A549 (cell line): ENCODE results near the gene HSPG2. TPM values are rescaled to one million over a fixed set of nuclear protein-coding genes. Genes with fewer than 3 reads are reported as not detected.

Experiments
- ATAC-seq, 2 experiments: fragments of 200-7000 bp in 1 of 2; fragments of >200 bp in 1 of 2; cut with Nextera tagmentation in 1 of 2; cut with Tn5 transposase in 1 of 2; 3 replicates each; pipeline versions ENCODE4 v1.8.0 to v1.9.1; 2018 to 2020; ENCODE audit warnings: mild to moderate bottlenecking in 1 of 2, moderate library complexity in 1 of 2
- CTCF ChIA-PET: fragments of 300-600 bp; sonication (Branson Sonifier 250); formaldehyde crosslinking; extraction: SDS; loops from one replicate; lab custom pipeline; 2021; ENCODE audit warnings: antibody characterized with exemption, inconsistent platforms; lab: Yijun Ruan, JAX
- POLR2A ChIA-PET: fragments of 350-600 bp; formaldehyde crosslinking; extraction: SDS; loops from one replicate; lab custom pipeline; 2021; ENCODE audit warnings: antibody characterized with exemption, inconsistent platforms; lab: Yijun Ruan, JAX
- DNase-seq, 2 experiments: peaks; one replicate each; pipeline versions ENCODE4 v3.0.0 to v3.0.0-alpha.2; 2011 to 2016; ENCODE audit warnings: low read depth in 1 of 2, low spot score in 1 of 2
- FAIRE-seq: peaks from 2 replicates; lab custom pipeline; 2011; peaks lifted over from hg19 to GRCh38; lab: Jason Lieb, UNC
- H3K27ac ChIP-seq, 2 experiments: fragments of >200 bp; sonication (Bioruptor Twin); formaldehyde crosslinking; 3 replicates each; pipeline ENCODE4 v1.5.1; 2016 to 2017
- H3K4me1 ChIP-seq: fragments of >200 bp; sonication (Bioruptor Twin); formaldehyde crosslinking; 3 replicates; pipeline ENCODE4 v1.6.1; 2016
- H3K4me2 ChIP-seq: fragments of >200 bp; sonication (Bioruptor Twin); formaldehyde crosslinking; 3 replicates; pipeline ENCODE4 v1.6.1; 2016
- H3K4me3 ChIP-seq: fragments of >200 bp; sonication (Bioruptor Twin); formaldehyde crosslinking; 3 replicates; pipeline ENCODE4 v1.5.1; 2016
- H3K9me3 ChIP-seq: fragments of >200 bp; sonication (Bioruptor Twin); formaldehyde crosslinking; 3 replicates; pipeline ENCODE4 v1.6.1; 2016
- FOSB ChIP-seq: fragments of 250-450 bp; sonication (Bioruptor Pico); IDR thresholded peaks from 2 replicates; pipeline ENCODE4 v1.5.0; 2020; ENCODE audit warnings: mild to moderate bottlenecking, moderate library complexity
- FOSL2 ChIP-seq, 2 experiments: fragments of 450-650 bp in 1 of 2; fragments of >200 bp in 1 of 2; sonication (Bioruptor Twin) in 1 of 2; formaldehyde crosslinking; IDR thresholded peaks; 2 replicates each; pipeline versions ENCODE4 v1.5.0 to v1.6.1; 2016 to 2020; ENCODE audit warnings: mild to moderate bottlenecking in 1 of 2, moderate library complexity in 1 of 2
- GATA3 ChIP-seq: IDR thresholded peaks from 2 replicates; pipeline ENCODE4 v1.6.1; 2012; ENCODE audit warnings: borderline replicate concordance
- HMGXB4 ChIP-seq: fragments of 250-450 bp; sonication (Bioruptor Pico); IDR thresholded peaks from 2 replicates; pipeline ENCODE4 v1.5.0; 2021; ENCODE audit warnings: mild to moderate bottlenecking, moderate library complexity, borderline replicate concordance
- KDM1A ChIP-seq: fragments of 200-600 bp; sonication (generic); IDR thresholded peaks from 2 replicates; pipeline ENCODE4 v1.6.1; 2016; ENCODE audit warnings: low read depth, mild to moderate bottlenecking
- PHF8 ChIP-seq: fragments of 200-600 bp; sonication (generic); IDR thresholded peaks from 2 replicates; pipeline ENCODE4 v1.6.1; 2016; ENCODE audit warnings: low read depth, mild to moderate bottlenecking, antibody characterized with exemption, moderate library complexity, borderline replicate concordance
- POLR2AphosphoS2 ChIP-seq: conservative IDR thresholded peaks from 2 replicates; pipeline ENCODE4 v1.6.1; 2012; ENCODE audit warnings: low read length, improper control_type of control experiment, inconsistent platforms
- RAD21 ChIP-seq, 2 experiments: fragments of >200 bp in 1 of 2; sonication (Bioruptor Twin) in 1 of 2; formaldehyde crosslinking in 1 of 2; IDR thresholded peaks in 1 of 2; conservative IDR thresholded peaks in 1 of 2; 2 replicates in 1 of 2; 3 replicates in 1 of 2; pipeline ENCODE4 v1.6.1; 2012 to 2018; ENCODE audit warnings: inconsistent platforms in 1 of 2
- RARB ChIP-seq: fragments of 250-450 bp; sonication (Bioruptor Pico); IDR thresholded peaks from 2 replicates; pipeline ENCODE4 v1.8.0; 2021; ENCODE audit warnings: mild to moderate bottlenecking, moderate library complexity
- RCOR1 ChIP-seq: fragments of 150-350 bp; IDR thresholded peaks from 2 replicates; pipeline ENCODE4 v1.6.1; 2014; ENCODE audit warnings: antibody characterized with exemption, low read length, low read depth
- REST ChIP-seq: fragments of 200-600 bp; sonication (generic); IDR thresholded peaks from 2 replicates; pipeline ENCODE4 v1.6.1; 2016; ENCODE audit warnings: antibody characterized with exemption, mild to moderate bottlenecking, moderate library complexity
- TFCP2L1 ChIP-seq: fragments of 250-450 bp; sonication (Bioruptor Pico); IDR thresholded peaks from 2 replicates; pipeline ENCODE4 v1.5.0; 2021; ENCODE audit warnings: mild to moderate bottlenecking
- ZC3H11A ChIP-seq: fragments of 450-650 bp; IDR thresholded peaks from 2 replicates; pipeline ENCODE4 v1.6.1; 2014; ENCODE audit warnings: antibody characterized with exemption, mild to moderate bottlenecking
- ZSCAN20 ChIP-seq: fragments of 250-450 bp; sonication (Bioruptor Pico); IDR thresholded peaks from 2 replicates; pipeline ENCODE4 v1.8.0; 2022; ENCODE audit warnings: mild to moderate bottlenecking, moderate library complexity
- WGBS: methylation state at CpG from one replicate; pipeline ENCODE4 v1.1.6; 2017; ENCODE audit errors: missing lambda C conversion rate; 5-methylcytosine and 5-hydroxymethylcytosine counted together
- polyA plus RNA-seq, 4 experiments: library from polyadenylated mRNA; depleted of rRNA in 3 of 4; stranded (reverse); fragments of >200 nt; fragmentation: RNase III in 1 of 4; extraction: RNeasy Plus Mini Kit Qiagen cat#74134 plus additional on column Dnase treatment in 1 of 4; gene quantifications; 2 replicates in 3 of 4; 3 replicates in 1 of 4; pipeline ENCODE4 v1.2.3, GENCODE V29; 2011 to 2017
- TF ChIP-seq, protein P1 (sequence below): fragments of >200 bp; sonication (Bioruptor Twin); formaldehyde crosslinking; IDR thresholded peaks from 3 replicates; pipeline ENCODE4 v1.6.1; 2016
- TF ChIP-seq, protein P2 (sequence below): fragments of 450-650 bp; IDR thresholded peaks from 2 replicates; pipeline ENCODE4 v1.6.1; 2014; ENCODE audit warnings: antibody characterized with exemption
- TF ChIP-seq, protein P3 (sequence below): fragments of >200 bp; sonication (Bioruptor Twin); formaldehyde crosslinking; IDR thresholded peaks from 3 replicates; pipeline ENCODE4 v1.5.1; 2016
- TF ChIP-seq, protein P4 (sequence below): fragments of 150-350 bp; IDR thresholded peaks from 2 replicates; pipeline ENCODE4 v1.6.1; 2014; ENCODE audit warnings: low read depth, mild to moderate bottlenecking, low read length

The HSPG2 gene
- polyA plus RNA-seq, 2 of the 4 experiments (the other 2 are of a cell fraction) = 7.0 to 42.7 TPM

GRCh38 chr1:21881250-21881649 lies 55.9 kb downstream of the HSPG2 start:
- POLR2A ChIA-PET = no interaction called here
- ATAC-seq = no peak
- TF ChIP-seq FOSB (CRISPR knock-in tag) = no peak
- WGBS = 94% methylated on average over 12 of the region's 12 CpGs
- H3K4me1 ChIP-seq = no peaks in the 10 kb centered on the region
- H3K4me3 ChIP-seq = no peak overlapping the region
- H3K27ac ChIP-seq = no peak overlapping the region
- no peak overlapping the region for H3K4me2 ChIP-seq
- CTCF ChIA-PET = interaction anchor here (0.6 to 1.1 kb wide), 4 partner anchors 9 to 140 kb away, joined by 3 to 5 read pairs (median 3); no protein-coding TSS in a partner anchor
- no peaks in the 10 kb centered on the region for H3K9me3 ChIP-seq
- DNase-seq = no peak
- no peak for FAIRE-seq

GRCh38 chr1:21880619-21880970 lies 56.5 kb downstream of the HSPG2 start:
- FAIRE-seq = no peak
- H3K9me3 ChIP-seq = no peaks in the 10 kb centered on the region
- ChIA-PET CTCF (interaction anchor here (0.5 kb wide), 1 partner anchor 14 kb away, joined by 3 read pairs; no protein-coding TSS in a partner anchor), POLR2A (no interaction called here)
- no peak for ATAC-seq
- TF ChIP-seq, protein P1, sequence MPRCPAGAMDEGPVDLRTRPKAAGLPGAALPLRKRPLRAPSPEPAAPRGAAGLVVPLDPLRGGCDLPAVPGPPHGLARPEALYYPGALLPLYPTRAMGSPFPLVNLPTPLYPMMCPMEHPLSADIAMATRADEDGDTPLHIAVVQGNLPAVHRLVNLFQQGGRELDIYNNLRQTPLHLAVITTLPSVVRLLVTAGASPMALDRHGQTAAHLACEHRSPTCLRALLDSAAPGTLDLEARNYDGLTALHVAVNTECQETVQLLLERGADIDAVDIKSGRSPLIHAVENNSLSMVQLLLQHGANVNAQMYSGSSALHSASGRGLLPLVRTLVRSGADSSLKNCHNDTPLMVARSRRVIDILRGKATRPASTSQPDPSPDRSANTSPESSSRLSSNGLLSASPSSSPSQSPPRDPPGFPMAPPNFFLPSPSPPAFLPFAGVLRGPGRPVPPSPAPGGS = no peak
- TF ChIP-seq GATA3 (no peak), TFCP2L1 (CRISPR knock-in tag) (no peak), PHF8 (no peak), RARB (CRISPR knock-in tag) (no peak), HMGXB4 (CRISPR knock-in tag) (no peak), ZSCAN20 (CRISPR knock-in tag) (no peak), RAD21 (conservative IDR thresholded peaks at IDR 0.05 in 1 of 2, IDR thresholded peaks at IDR 0.05 in 1 of 2) (no peak), RCOR1 (no peak), POLR2AphosphoS2 (no peak), REST (no peak), FOSL2 (IDR thresholded peaks at IDR 0.05) (no peak), FOSL2 (CRISPR knock-in tag; IDR thresholded peaks at IDR 0.05) (no peak), KDM1A (no peak), ZC3H11A (no peak)
- TF ChIP-seq, protein P2, sequence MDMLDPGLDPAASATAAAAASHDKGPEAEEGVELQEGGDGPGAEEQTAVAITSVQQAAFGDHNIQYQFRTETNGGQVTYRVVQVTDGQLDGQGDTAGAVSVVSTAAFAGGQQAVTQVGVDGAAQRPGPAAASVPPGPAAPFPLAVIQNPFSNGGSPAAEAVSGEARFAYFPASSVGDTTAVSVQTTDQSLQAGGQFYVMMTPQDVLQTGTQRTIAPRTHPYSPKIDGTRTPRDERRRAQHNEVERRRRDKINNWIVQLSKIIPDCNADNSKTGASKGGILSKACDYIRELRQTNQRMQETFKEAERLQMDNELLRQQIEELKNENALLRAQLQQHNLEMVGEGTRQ = no peak
- TF ChIP-seq, protein P3, sequence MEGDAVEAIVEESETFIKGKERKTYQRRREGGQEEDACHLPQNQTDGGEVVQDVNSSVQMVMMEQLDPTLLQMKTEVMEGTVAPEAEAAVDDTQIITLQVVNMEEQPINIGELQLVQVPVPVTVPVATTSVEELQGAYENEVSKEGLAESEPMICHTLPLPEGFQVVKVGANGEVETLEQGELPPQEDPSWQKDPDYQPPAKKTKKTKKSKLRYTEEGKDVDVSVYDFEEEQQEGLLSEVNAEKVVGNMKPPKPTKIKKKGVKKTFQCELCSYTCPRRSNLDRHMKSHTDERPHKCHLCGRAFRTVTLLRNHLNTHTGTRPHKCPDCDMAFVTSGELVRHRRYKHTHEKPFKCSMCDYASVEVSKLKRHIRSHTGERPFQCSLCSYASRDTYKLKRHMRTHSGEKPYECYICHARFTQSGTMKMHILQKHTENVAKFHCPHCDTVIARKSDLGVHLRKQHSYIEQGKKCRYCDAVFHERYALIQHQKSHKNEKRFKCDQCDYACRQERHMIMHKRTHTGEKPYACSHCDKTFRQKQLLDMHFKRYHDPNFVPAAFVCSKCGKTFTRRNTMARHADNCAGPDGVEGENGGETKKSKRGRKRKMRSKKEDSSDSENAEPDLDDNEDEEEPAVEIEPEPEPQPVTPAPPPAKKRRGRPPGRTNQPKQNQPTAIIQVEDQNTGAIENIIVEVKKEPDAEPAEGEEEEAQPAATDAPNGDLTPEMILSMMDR = no peak
- TF ChIP-seq, protein P4, sequence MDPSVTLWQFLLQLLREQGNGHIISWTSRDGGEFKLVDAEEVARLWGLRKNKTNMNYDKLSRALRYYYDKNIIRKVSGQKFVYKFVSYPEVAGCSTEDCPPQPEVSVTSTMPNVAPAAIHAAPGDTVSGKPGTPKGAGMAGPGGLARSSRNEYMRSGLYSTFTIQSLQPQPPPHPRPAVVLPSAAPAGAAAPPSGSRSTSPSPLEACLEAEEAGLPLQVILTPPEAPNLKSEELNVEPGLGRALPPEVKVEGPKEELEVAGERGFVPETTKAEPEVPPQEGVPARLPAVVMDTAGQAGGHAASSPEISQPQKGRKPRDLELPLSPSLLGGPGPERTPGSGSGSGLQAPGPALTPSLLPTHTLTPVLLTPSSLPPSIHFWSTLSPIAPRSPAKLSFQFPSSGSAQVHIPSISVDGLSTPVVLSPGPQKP = no peak
- H3K4me2 ChIP-seq = no peak overlapping the region
- no peak overlapping the region for H3K27ac ChIP-seq
- H3K4me3 ChIP-seq = no peak overlapping the region
- WGBS = 94% methylated on average over 15 of the region's 16 CpGs
- no peak for DNase-seq
- no peaks in the 10 kb centered on the region for H3K4me1 ChIP-seq
